Activated naive CD8-positive, alpha-beta T cell treated with anti-CD3 and anti-CD28 coated beads, Interleukin-2, amount 50 U/mL, for 16 hours (primary cell): ENCODE data around the gene TBC1D4.

Experiments used
- DNase-seq: peaks from one replicate; pipeline ENCODE4 v3.0.0-alpha.2; 2020; ENCODE audit warnings: low read depth, low spot score

The TBC1D4 gene

DNA sequence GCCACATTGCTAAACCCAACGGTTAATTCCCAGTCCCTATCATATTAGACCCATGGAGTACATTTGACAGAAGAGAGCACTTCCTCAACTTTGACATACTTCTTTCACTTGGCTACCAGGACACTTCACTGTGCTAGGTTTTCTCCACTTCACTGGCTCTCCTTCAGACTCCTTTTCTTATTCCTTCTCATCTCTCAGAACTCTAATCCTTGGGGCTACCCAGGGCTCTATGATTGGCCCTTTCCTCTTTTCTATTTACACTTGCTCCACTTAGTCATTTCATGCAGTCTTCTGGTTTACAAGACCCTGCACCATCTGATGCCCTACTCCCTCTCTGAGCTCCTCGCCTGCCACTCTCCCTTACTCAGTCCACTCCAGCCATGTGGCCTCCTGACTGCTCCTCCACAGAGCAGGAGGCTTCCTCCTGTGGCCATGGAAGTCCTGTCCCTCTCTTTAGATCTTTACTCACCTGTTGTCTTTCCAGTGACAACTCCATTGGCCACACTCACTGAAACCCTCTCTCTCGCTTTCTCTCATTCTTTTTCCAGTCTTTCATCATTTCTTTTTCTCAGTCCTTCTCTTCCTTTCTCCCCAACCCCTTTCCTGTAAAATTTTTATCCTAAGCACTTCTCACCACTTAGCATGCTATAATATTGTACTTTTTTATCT lies 90.4 kb downstream of the TBC1D4 start:
- DNase-seq = no peak

GRCh38 chr13:75390229-75390628 lies 91.7 kb downstream of the TBC1D4 start:
- no peak for DNase-seq

DNA sequence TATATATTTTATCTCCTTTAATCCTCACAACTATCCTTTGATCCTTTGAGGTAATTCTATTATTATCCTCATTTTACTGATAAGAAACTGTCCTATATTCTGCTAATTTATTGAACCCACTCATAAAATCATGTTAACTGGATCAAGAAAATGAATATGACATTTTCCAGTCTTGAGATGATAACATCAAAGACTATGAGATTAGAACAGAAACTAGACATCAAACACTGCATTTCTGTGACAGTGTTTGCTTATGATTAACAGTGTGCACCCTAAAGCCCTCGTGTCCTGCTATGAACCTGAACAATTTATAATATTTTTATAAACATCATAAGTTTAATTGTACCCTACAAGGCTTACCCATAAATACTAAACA lies 96.3 kb downstream of the TBC1D4 start:
- no peak for DNase-seq

DNA sequence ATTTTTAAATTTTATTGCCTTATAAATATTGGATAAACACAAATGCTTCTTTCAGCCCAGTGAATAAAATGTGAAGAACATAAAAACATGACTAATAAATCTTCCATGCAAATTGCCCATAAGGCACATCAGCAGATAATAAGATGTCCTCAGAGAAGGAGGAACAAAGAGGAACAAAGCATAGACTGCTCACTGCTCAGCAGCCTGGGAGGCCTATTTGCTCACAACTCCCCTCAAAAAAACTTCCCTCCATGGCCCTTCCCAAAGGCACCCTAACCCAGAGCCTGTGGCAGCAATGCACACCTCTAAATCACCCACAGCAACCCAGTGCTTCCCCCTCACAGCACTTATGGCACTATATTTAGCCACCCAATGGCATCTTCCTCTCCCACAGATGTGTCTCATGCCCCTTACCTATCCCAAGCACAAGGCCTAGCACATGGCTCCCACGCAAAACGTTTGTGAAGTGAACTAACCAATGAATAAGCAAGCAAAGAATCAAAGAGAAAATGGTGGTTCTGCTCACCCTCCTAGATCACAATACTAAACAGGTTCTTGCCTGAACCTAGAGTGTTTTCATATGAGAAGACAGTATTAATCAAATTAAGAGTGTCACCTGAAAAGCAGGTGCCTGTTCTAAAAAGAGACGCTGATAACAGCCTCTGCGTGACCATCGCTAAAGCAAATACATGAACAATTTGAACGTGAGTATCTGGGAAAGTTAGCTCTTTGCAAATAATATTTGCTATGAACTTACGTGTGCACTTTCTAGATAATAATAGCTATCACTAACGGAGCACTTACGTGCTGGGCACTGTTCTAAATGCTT lies 96.9 kb downstream of the TBC1D4 start:
- no peak for DNase-seq

- no peak for DNase-seq
Measured at GRCh38 chr13:75383064-75383715, 98.8 kb downstream of the TBC1D4 start.

DNA sequence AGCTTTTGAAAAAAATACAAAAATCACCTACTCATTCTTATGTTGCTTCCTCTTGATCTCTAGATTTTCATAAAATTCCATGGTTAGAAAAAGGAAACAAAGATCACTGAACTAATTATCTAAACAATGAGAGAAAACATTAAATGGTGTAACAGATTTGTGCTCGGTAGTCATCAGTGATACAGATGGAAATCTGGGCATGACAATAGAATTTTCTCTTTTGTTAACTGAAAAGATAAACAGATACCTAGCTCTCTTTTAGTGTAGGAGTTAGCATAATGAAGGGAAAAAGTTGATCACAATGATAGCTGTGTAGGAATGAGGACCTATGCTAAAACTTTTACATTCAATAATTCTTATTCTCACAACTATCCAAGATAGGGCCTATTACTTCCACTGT lies 103.7 kb downstream of the TBC1D4 start:
- no peak for DNase-seq

DNA sequence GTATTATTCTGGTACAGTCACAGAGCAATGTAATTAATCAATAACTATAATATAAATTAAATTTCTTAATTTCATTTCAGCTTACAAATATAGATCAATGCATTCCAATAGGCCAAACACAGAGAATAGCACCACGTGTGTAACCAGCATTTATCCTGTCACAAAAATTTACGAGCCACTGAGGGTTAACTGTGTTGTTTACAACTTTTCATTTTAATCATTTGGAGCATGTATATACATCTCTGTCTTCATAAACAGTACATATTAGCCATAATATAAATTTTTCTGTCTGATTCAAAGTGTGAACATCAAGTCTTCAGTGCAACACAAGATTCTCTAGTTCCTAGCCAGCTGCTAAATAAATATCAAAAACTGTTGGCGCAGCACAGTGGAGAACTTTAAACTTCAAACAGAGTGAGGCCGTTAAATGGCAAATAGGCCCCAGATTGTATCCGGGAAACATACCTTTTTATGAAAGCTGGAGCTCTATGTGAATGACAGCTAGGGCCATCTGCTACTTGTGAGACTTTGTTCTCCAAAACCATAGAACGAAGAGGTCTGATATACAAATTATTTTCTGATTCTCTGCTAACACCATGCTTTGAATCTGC lies 105.1 kb downstream of the TBC1D4 start:
- DNase-seq = no peak

DNA sequence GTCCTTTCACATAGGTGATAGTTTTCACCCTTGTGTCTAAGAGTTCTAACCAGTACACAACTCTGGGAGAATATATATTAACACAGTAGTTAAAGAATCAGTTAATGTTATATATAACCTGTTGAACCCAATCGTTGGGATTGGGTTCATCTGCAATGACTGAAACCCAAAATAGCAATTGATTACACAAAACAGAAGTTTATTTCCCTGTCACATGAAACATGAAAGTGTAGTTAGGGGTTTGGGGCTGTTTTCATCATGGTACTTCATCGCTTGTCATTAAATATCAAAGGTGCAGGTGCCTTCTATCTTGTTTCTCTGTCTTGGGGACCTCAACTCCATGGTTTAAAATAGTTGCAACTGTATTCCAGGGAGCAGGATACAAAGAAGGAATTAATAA lies 106.6 kb downstream of the TBC1D4 start:
- no peak for DNase-seq

GRCh38 chr13:75373988-75374387 lies 108.0 kb downstream of the TBC1D4 start:
- DNase-seq = no peak

GRCh38 chr13:75372923-75373841 lies 108.8 kb downstream of the TBC1D4 start:
- no peak for DNase-seq

DNA sequence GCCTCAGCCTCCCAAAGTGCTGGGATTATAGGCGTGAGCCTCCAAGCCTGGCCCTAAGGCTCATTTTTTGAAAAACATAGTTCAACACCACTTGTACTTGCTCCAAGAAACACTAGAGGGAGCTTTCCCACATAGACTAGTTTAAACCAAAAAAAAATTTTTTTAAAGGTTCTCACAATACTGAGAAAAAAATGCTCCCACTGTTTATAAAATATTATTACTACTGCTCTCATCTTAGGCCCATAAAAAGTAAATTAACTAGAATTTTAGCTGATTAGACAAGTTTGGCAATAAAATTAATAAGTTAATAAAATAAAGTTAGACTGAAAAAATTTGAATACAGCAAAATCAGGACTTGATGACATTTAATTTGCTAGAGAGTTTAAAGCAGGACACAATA lies 109.5 kb downstream of the TBC1D4 start:
- DNase-seq = no peak

GRCh38 chr13:75371203-75371602 lies 110.8 kb downstream of the TBC1D4 start:
- no peak for DNase-seq

GRCh38 chr13:75370774-75371173 lies 111.2 kb downstream of the TBC1D4 start:
- DNase-seq = no peak

DNA sequence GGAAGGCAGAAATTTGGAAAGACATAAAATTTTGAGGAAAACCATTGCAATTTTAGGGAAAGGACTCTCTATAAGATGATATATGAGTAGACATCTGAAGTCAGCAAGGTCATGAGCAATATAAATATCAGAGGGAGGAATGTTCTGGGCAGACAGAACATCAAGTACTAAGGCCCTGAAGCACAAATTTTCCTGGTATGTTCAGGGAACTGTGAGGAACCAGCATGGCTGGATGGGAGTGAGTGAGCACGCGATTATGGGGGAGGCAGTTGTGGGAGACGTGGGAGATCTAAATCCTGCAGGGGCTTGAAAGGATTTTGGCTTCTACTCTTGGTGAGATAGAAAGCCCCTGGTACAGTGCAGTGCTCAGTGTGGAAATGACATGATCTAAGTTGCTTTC lies 112.0 kb downstream of the TBC1D4 start:
- no peak for DNase-seq

DNA sequence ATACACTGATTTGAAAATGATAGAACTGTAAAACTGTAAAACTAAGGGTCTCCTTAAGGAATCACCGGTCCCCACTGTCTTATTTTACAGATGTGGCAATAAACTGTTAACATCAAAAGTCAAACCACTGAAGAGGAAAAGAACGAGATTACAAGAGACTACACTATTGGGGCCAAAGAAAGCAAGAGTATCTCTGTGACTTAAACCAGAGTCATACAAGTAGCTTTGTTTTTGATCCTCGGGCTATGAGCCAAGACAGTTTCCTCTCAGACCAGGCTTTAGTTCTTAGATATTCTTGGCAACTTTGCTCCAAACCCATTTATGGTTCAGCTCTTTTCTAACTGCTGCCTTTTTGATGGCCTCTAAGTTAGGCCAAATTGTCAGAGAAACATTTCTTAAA lies 113.8 kb downstream of the TBC1D4 start:
- DNase-seq = no peak

GRCh38 chr13:75366380-75367280 lies 115.3 kb downstream of the TBC1D4 start:
- DNase-seq = no peak

- no peak for DNase-seq
Measured at GRCh38 chr13:75365724-75366173, 116.2 kb downstream of the TBC1D4 start.

DNA sequence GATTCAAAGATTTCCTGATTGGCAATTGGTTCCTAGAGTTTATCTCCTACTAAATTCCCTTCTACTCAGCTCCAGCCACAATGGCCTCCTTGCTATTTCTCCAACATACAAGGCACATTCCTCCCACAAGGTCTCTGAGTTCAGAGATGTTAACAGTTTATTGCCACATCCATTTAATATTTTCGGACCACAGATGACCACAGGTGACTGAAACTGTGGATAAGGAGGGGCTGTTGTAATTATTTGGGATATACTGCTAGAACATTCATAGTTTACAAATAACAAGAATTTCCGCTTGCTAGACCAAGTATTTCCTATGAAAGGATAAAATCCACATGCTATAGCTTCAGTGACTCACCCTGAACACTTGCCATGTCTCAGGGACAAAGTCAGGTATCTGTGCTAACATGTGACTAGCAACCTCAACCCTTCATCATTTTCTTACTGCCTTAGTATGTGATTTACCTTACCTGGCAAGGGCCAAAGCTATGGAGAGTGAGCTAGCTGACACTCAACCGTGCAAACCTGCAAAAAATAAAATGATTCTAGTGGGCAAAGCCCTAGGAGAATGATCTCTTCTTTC lies 117.7 kb downstream of the TBC1D4 start:
- DNase-seq = no peak

DNA sequence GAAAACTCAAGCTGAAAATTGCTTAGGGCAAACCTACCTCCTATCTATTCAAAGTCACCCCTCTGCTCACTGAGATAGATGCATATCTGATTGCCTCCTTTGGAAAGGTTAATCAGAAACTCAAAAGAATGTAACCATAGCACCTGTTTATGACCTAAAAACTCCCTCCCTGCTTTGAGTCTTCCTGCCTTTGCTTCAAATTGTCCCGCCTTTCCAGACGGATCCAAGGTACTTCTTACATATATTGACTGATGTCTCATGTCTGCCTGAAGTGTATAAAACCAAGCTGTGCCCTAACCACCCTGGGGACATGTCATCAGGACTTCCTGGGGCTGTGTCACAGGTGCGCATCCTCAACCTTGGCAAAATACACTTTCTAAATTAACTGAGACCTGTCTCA lies 118.6 kb downstream of the TBC1D4 start:
- DNase-seq = no peak

GRCh38 chr13:75362026-75362425 lies 119.9 kb downstream of the TBC1D4 start:
- no peak for DNase-seq
